SK-N-SH (cell line): ENCODE results near the gene YBX1. TPM values are rescaled to one million over a fixed set of nuclear protein-coding genes. Genes with fewer than 3 reads are reported as not detected.

Experiments
- CTCF ChIA-PET: fragments of 300-600, 350-600 bp; formaldehyde crosslinking; extraction: SDS; loops from one replicate; lab custom pipeline; 2021; lab: Yijun Ruan, JAX
- POLR2A ChIA-PET: fragments of 350-600 bp; sonication (Branson Sonifier 250); formaldehyde crosslinking; extraction: SDS; loops from one replicate; lab custom pipeline; 2020; ENCODE audit warnings: antibody characterized with exemption, inconsistent platforms; lab: Yijun Ruan, JAX
- DNase-seq: peaks from one replicate; pipeline ENCODE4 v3.0.0; 2012
- H2AFZ ChIP-seq: fragments of 200-600 bp; sonication (generic); 2 replicates; pipeline ENCODE4 v1.8.1; 2016; ENCODE audit warnings: antibody characterized with exemption, mild to moderate bottlenecking, low read depth
- H3F3A ChIP-seq: fragments of 200-600 bp; sonication (generic); replicated peaks from 2 replicates; pipeline ENCODE3; 2016; ENCODE audit warnings: antibody characterized with exemption, mild to moderate bottlenecking; ENCODE audit not compliant: insufficient read depth
- H3K27ac ChIP-seq, 2 experiments: fragments of 200-500 bp in 1 of 2; fragments of 200-600 bp in 1 of 2; sonication (Bioruptor generic) in 1 of 2; sonication (generic), shearing (Covaris generic) in 1 of 2; 2 replicates each; pipeline versions ENCODE4 v1.5.1 to v1.6.1; 2014 to 2016; ENCODE audit warnings: low read depth in 2 of 2, inconsistent platforms in 1 of 2, low read length in 1 of 2, mild to moderate bottlenecking in 1 of 2, mixed read lengths in 1 of 2
- H3K27me3 ChIP-seq: fragments of 200-600 bp; sonication (generic), shearing (Covaris generic); 2 replicates; pipeline ENCODE4 v1.6.1; 2016; ENCODE audit warnings: mixed run types; ENCODE audit not compliant: insufficient read depth
- H3K36me3 ChIP-seq, 2 experiments: fragments of 200-500 bp in 1 of 2; fragments of 200-600 bp in 1 of 2; sonication (Bioruptor generic) in 1 of 2; sonication (generic) in 1 of 2; replicated peaks in 1 of 2; 2 replicates each; pipeline versions ENCODE3 to v1.5.1; 2014 to 2016; ENCODE audit warnings: low read length in 1 of 2, mild to moderate bottlenecking in 1 of 2; ENCODE audit not compliant: insufficient read depth in 2 of 2, control insufficient read depth in 1 of 2
- H3K4me1 ChIP-seq, 2 experiments: fragments of 200-500 bp in 1 of 2; fragments of 200-600 bp in 1 of 2; sonication (Bioruptor generic) in 1 of 2; sonication (generic), shearing (Covaris generic) in 1 of 2; 2 replicates each; pipeline versions ENCODE4 v1.5.1 to v1.6.1; 2014 to 2016; ENCODE audit warnings: low read depth in 1 of 2, low read length in 1 of 2, mixed run types in 1 of 2; ENCODE audit not compliant: insufficient read depth in 2 of 2, control insufficient read depth in 1 of 2
- H3K4me2 ChIP-seq: fragments of 200-600 bp; sonication (generic), shearing (Covaris generic); 2 replicates; pipeline ENCODE4 v1.6.1; 2017; ENCODE audit warnings: mixed run types
- H3K4me3 ChIP-seq, 2 experiments: fragments of 200-500 bp in 1 of 2; fragments of 200-600 bp in 1 of 2; sonication (Bioruptor generic) in 1 of 2; sonication (generic), shearing (Covaris generic) in 1 of 2; 2 replicates each; pipeline versions ENCODE4 v1.5.1 to v1.8.1; 2014 to 2016; ENCODE audit warnings: low read depth in 2 of 2, inconsistent platforms in 1 of 2, low read length in 1 of 2, mild to moderate bottlenecking in 1 of 2, mixed read lengths in 1 of 2, moderate library complexity in 1 of 2
- H3K79me2 ChIP-seq: fragments of 200-600 bp; sonication (generic); 2 replicates; pipeline ENCODE4 v1.8.1; 2017; ENCODE audit warnings: mild to moderate bottlenecking; ENCODE audit not compliant: insufficient read depth
- H3K9ac ChIP-seq: fragments of 200-600 bp; sonication (generic); 2 replicates; pipeline ENCODE4 v1.6.1; 2017; ENCODE audit warnings: mixed run types
- H3K9me2 ChIP-seq: fragments of 200-600 bp; sonication (generic); 2 replicates; pipeline ENCODE4 v1.6.1; 2017; ENCODE audit warnings: mixed run types
- H3K9me3 ChIP-seq: fragments of 200-600 bp; sonication (generic); 2 replicates; pipeline ENCODE4 v1.6.1; 2017; ENCODE audit warnings: mixed run types, mild to moderate bottlenecking, moderate library complexity
- H4K20me1 ChIP-seq: fragments of 200-600 bp; sonication (generic); 2 replicates; pipeline ENCODE4 v1.6.1; 2017; ENCODE audit warnings: mild to moderate bottlenecking, mixed run types; ENCODE audit not compliant: insufficient read depth
- ELF1 ChIP-seq: IDR thresholded peaks from 2 replicates; pipeline ENCODE4 v1.4.0; 2012
- EP300 ChIP-seq, 2 experiments: IDR thresholded peaks; 2 replicates each; pipeline versions ENCODE4 v1.4.0 to v1.6.1; 2012; ENCODE audit warnings: borderline replicate concordance in 1 of 2, low read depth in 1 of 2, low read length in 1 of 2
- FOSL2 ChIP-seq: IDR thresholded peaks from 2 replicates; pipeline ENCODE4 v1.4.0; 2012; ENCODE audit warnings: low read depth, mild to moderate bottlenecking, moderate library complexity, borderline replicate concordance
- GATA2 ChIP-seq: sonication (generic); formaldehyde crosslinking; IDR thresholded peaks from 2 replicates; pipeline ENCODE4 v1.5.0; 2020; ENCODE audit warnings: mild to moderate bottlenecking, missing genetic modification reagents
- NRF1 ChIP-seq: IDR thresholded peaks from 2 replicates; pipeline ENCODE4 v1.6.1; 2012; ENCODE audit warnings: low read depth, mild to moderate bottlenecking, low read length
- PBX3 ChIP-seq: IDR thresholded peaks from 2 replicates; pipeline ENCODE4; 2012
- RAD21 ChIP-seq: IDR thresholded peaks from 2 replicates; pipeline ENCODE4 v1.6.1; 2012; ENCODE audit warnings: mild to moderate bottlenecking, low read length
- RCOR1 ChIP-seq: fragments of 150-350 bp; IDR thresholded peaks from 2 replicates; pipeline ENCODE4 v1.6.1; 2017; ENCODE audit warnings: antibody characterized with exemption, low read length
- SIN3A ChIP-seq: IDR thresholded peaks from 2 replicates; pipeline ENCODE4 v1.6.1; 2012; ENCODE audit warnings: low read depth, mild to moderate bottlenecking, low read length, moderate library complexity, borderline replicate concordance
- ZBTB33 ChIP-seq: IDR thresholded peaks from 2 replicates; pipeline ENCODE4 v1.4.0; 2012; ENCODE audit warnings: low read depth, borderline replicate concordance
- WGBS: methylation state at CpG from one replicate; pipeline ENCODE4 v1.1.6; 2017; ENCODE audit warnings: low lambda C conversion rate; 5-methylcytosine and 5-hydroxymethylcytosine counted together
- polyA plus RNA-seq, 3 experiments: library from polyadenylated mRNA; depleted of rRNA; stranded (reverse); fragments of >200 nt; gene quantifications; 2 replicates each; pipeline ENCODE4 v1.2.3, GENCODE V29; 2012
- TF ChIP-seq, protein P1 (sequence below): IDR thresholded peaks from 2 replicates; pipeline ENCODE4 v1.6.1; 2012; ENCODE audit warnings: mild to moderate bottlenecking, low read depth, low read length, moderate library complexity

The YBX1 gene
- polyA plus RNA-seq, 1 of the 3 experiments (the other 2 are of a cell fraction), result 592 TPM

- Histone ChIP-seq H3K9ac (no peak overlapping the region), H3K9me3 (no peaks in the 10 kb centered on the region), H3K79me2 (no peaks in the 10 kb centered on the region), H3K36me3 (peaks cover 12 to 51% of the 10 kb centered on the region in 2 experiments), H3K4me2 (no peak overlapping the region), H3K27me3 (no peaks in the 10 kb centered on the region), H3K9me2 (no peaks in the 10 kb centered on the region), H3K27ac (no peak overlapping the region), H3K4me1 (no peaks in the 10 kb centered on the region), H4K20me1 (no peaks in the 10 kb centered on the region), H2AFZ (no peak overlapping the region), H3F3A (no peaks in the 10 kb centered on the region), H3K4me3 (no peak overlapping the region)
- DNase-seq, result no peak
- CTCF ChIA-PET, result no interaction called here
- TF ChIP-seq PBX3, result no peak
- TF ChIP-seq RAD21, result no peak
- TF ChIP-seq ZBTB33, result no peak
- no peak for TF ChIP-seq RCOR1
- no peak for TF ChIP-seq ELF1
- POLR2A ChIA-PET, result no interaction called here
- WGBS, result 96% methylated on average over 3 of the region's 3 CpGs
Observed at GRCh38 chr1:42669936-42670335, 12.3 kb upstream of the YBX1 start.

DNA sequence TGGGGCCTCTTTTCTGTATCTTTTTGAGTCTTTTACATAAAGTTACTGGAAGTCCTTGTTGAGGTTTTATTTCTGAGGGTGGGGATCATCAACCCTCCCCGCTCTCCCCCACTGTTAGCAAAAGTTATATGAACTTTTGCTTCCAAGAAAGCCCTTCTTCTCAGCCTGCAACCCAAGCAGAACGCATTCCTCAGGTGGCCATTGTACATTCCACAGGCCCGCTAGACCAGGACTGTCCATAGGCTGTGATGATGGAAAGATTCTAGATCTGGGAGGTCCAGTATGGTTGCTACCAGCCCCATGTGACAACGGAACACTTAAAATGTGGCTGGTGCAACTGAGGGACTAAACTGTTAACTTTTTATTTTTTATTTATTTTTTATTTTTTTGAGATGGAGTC is 11.8 kb upstream of the YBX1 start:
- no peaks in the 10 kb centered on the region for H3K9me3 ChIP-seq
- DNase-seq, result no peak
- no peak overlapping the region for H2AFZ ChIP-seq
- no peak for TF ChIP-seq SIN3A
- TF ChIP-seq ELF1, result no peak
- TF ChIP-seq GATA2 (CRISPR knock-in tag), result no peak
- TF ChIP-seq NRF1, result no peak
- no peak for TF ChIP-seq EP300 (IDR thresholded peaks at IDR 0.05; ENCODE audit: borderline replicate concordance in 1 of 2, low read depth in 1 of 2, low read length in 1 of 2)
- no peak for TF ChIP-seq FOSL2
- TF ChIP-seq, protein P1, sequence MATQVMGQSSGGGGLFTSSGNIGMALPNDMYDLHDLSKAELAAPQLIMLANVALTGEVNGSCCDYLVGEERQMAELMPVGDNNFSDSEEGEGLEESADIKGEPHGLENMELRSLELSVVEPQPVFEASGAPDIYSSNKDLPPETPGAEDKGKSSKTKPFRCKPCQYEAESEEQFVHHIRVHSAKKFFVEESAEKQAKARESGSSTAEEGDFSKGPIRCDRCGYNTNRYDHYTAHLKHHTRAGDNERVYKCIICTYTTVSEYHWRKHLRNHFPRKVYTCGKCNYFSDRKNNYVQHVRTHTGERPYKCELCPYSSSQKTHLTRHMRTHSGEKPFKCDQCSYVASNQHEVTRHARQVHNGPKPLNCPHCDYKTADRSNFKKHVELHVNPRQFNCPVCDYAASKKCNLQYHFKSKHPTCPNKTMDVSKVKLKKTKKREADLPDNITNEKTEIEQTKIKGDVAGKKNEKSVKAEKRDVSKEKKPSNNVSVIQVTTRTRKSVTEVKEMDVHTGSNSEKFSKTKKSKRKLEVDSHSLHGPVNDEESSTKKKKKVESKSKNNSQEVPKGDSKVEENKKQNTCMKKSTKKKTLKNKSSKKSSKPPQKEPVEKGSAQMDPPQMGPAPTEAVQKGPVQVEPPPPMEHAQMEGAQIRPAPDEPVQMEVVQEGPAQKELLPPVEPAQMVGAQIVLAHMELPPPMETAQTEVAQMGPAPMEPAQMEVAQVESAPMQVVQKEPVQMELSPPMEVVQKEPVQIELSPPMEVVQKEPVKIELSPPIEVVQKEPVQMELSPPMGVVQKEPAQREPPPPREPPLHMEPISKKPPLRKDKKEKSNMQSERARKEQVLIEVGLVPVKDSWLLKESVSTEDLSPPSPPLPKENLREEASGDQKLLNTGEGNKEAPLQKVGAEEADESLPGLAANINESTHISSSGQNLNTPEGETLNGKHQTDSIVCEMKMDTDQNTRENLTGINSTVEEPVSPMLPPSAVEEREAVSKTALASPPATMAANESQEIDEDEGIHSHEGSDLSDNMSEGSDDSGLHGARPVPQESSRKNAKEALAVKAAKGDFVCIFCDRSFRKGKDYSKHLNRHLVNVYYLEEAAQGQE, result no peak
- no peaks in the 10 kb centered on the region for H4K20me1 ChIP-seq
- ChIA-PET CTCF (no interaction called here), POLR2A (no interaction called here)
- H3K36me3 ChIP-seq, result peaks cover 9 to 54% of the 10 kb centered on the region in 2 experiments
- H3F3A ChIP-seq, result no peaks in the 10 kb centered on the region
- no peak overlapping the region for H3K4me2 ChIP-seq
- WGBS, result 95% methylated on average over 4 of the region's 4 CpGs
- no peak overlapping the region for H3K9ac ChIP-seq
- no peaks in the 10 kb centered on the region for H3K79me2 ChIP-seq
- H3K27ac ChIP-seq, result no peak overlapping the region
- H3K4me3 ChIP-seq, result no peak overlapping the region
- no peaks in the 10 kb centered on the region for H3K4me1 ChIP-seq
- no peaks in the 10 kb centered on the region for H3K27me3 ChIP-seq
- no peaks in the 10 kb centered on the region for H3K9me2 ChIP-seq
